ENCODE data around the gene MSL1.

MSL1 gene

DNA sequence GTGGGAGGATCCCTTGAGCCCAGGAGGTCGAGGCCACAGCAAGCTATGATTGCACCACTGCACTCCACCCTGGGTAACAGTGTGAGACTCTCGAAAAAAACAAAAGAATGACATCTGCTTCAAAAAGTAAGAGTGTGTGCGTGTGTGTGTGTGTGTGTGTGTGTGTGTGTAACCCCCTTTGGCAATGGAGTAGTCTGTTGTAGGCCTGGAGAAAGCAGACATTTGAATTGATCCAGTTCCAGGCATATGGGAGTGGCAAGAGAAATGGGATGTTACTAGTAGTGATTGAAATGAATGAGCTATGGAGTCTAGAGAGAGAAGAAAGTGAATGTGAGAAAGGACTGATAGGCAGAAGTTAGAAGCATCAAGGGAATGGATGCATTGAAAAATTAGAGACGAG, 28.5 kb downstream of the MSL1 start (continued):
- peak; percentile 39; the same call in 1 of the 2 replicates for TF ChIP-seq ZIC2 (tag by site-specific recombination; IDR thresholded peaks at IDR 0.05)
- TF ChIP-seq KLF9 (tag by site-specific recombination; IDR thresholded peaks at IDR 0.05; ENCODE audit: low read depth) = no peak

GRCh38 chr17:40151414-40151963, 29.7 kb downstream of the MSL1 start:
- ChIA-PET CTCF (interaction anchor here (0.8 to 3.2 kb wide), 6 partner anchors 10 to 124 kb away, joined by 3 to 15 read pairs (median 4); no protein-coding TSS in a partner anchor), POLR2A (interaction anchor here (1.1 to 2.5 kb wide), 3 partner anchors 11 to 39 kb away, joined by 4 to 17 read pairs (median 4); partner anchors contain the start of gene CASC3)

GRCh38 chr17:40153603-40154236, 31.9 kb downstream of the MSL1 start:
- CTCF ChIA-PET = interaction anchor here (0.7 to 3.2 kb wide), 4 partner anchors 41 to 191 kb away, joined by 3 to 15 read pairs (median 4); no protein-coding TSS in a partner anchor
- TF ChIP-seq ZNF510 (tag by site-specific recombination; IDR thresholded peaks at IDR 0.05; ENCODE audit: insufficient replicate concordance) (no peak), ZNF600 (tag by site-specific recombination; IDR thresholded peaks at IDR 0.05) (0 out of 2 replicates have a peak, but pooled peaks have one; percentile 11)
- Histone ChIP-seq H3K36me3 (ENCODE audit: control insufficient read depth in 2 of 2, insufficient read depth in 1 of 2, low read length in 2 of 2) (peaks cover 65 to 83% of the 10 kb centered on the region in 2 experiments), H3K9me3 (ENCODE audit: control insufficient read depth, insufficient read depth, low read depth, low read length) (no peaks in the 10 kb centered on the region), H3K27ac (ENCODE audit: extremely low read depth, low read depth, low read length) (no peak overlapping the region), H3K4me1 (ENCODE audit: control insufficient read depth, insufficient read depth, low read length) (no peaks in the 10 kb centered on the region), H3K4me3 (ENCODE audit: low read depth, low read length) (no peak overlapping the region)
- POLR2A ChIA-PET = interaction anchor here (2.5 kb wide), 1 partner anchor 14 kb away, joined by 17 read pairs; the partner anchor contains the start of gene CASC3

More at GRCh38 chr17:40151414-40151963, 29.7 kb downstream of the MSL1 start:
- Histone ChIP-seq H3K9me3 (ENCODE audit: control insufficient read depth, insufficient read depth, low read depth, low read length) (no peaks in the 10 kb centered on the region), H3K27ac (ENCODE audit: extremely low read depth, low read depth, low read length) (no peak overlapping the region), H3K4me3 (ENCODE audit: low read depth, low read length) (no peak overlapping the region), H3K4me1 (ENCODE audit: control insufficient read depth, insufficient read depth, low read length) (no peaks in the 10 kb centered on the region), H3K36me3 (ENCODE audit: control insufficient read depth in 2 of 2, insufficient read depth in 1 of 2, low read length in 2 of 2) (peaks cover 77 to 93% of the 10 kb centered on the region in 2 experiments)
- TF ChIP-seq ZNF664 (tag by site-specific recombination; IDR thresholded peaks at IDR 0.05) (0 out of 2 replicates have a peak, but pooled peaks have one; percentile 17), GLI2 (tag by site-specific recombination; IDR thresholded peaks at IDR 0.05; ENCODE audit: borderline replicate concordance, low read depth) (no peak)
- TF ChIP-seq, protein P1, sequence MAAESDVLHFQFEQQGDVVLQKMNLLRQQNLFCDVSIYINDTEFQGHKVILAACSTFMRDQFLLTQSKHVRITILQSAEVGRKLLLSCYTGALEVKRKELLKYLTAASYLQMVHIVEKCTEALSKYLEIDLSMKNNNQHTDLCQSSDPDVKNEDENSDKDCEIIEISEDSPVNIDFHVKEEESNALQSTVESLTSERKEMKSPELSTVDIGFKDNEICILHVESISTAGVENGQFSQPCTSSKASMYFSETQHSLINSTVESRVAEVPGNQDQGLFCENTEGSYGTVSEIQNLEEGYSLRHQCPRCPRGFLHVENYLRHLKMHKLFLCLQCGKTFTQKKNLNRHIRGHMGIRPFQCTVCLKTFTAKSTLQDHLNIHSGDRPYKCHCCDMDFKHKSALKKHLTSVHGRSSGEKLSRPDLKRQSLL (tag by site-specific recombination; IDR thresholded peaks at IDR 0.05) = no peak

DNA sequence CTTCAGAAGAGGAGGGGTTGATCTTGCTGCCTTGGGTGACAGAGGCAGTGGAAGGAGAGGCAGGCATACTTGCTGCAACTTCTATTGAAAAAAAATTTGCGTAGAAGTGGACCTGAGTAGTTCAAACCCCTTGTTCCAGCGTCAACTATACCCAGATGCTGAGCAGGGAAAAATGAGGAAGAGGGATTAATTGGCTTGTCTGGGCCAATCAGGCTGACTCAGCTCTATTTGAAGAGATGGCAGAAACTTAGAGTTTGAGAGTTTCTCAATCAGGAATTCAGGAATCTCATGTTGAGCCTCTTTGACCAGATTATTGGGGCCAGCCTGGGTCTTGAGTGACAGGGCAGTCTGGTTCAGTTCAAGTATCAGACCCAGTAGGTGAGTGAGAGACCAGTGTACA, 36.2 kb downstream of the MSL1 start:
- POLR2A ChIA-PET = interaction anchor here (0.6 to 1.6 kb wide), 3 partner anchors 44 to 82 kb away, joined by 3 to 7 read pairs (median 6); no protein-coding TSS in a partner anchor
- CTCF ChIA-PET = interaction anchor here (1.3 to 6.0 kb wide), 4 partner anchors 11 to 123 kb away, joined by 4 to 61 read pairs (median 7); no protein-coding TSS in a partner anchor
- TF ChIP-seq ZNF747 (tag by site-specific recombination; IDR thresholded peaks at IDR 0.05) (no peak), ZNF19 (tag by site-specific recombination; IDR thresholded peaks at IDR 0.05; ENCODE audit: low read depth) (no peak), YY2 (tag by site-specific recombination; IDR thresholded peaks at IDR 0.05) (no peak), ZNF791 (tag by site-specific recombination; IDR thresholded peaks at IDR 0.05) (no peak), ZNF37A (tag by site-specific recombination; IDR thresholded peaks at IDR 0.05) (no peak), ZBTB48 (tag by site-specific recombination; IDR thresholded peaks at IDR 0.05) (no peak), ZNF621 (tag by site-specific recombination; IDR thresholded peaks at IDR 0.05) (no peak), ZNF449 (tag by site-specific recombination; IDR thresholded peaks at IDR 0.05) (no peak), ZBTB11 (tag by site-specific recombination; conservative IDR thresholded peaks at IDR 0.05; ENCODE audit: low read depth) (no peak), ZBTB17 (tag by site-specific recombination; IDR thresholded peaks at IDR 0.05) (no peak), ZNF658 (tag by site-specific recombination; IDR thresholded peaks at IDR 0.05) (no peak), ZNF140 (tag by site-specific recombination; IDR thresholded peaks at IDR 0.05) (no peak)
- TF ChIP-seq, protein P2, sequence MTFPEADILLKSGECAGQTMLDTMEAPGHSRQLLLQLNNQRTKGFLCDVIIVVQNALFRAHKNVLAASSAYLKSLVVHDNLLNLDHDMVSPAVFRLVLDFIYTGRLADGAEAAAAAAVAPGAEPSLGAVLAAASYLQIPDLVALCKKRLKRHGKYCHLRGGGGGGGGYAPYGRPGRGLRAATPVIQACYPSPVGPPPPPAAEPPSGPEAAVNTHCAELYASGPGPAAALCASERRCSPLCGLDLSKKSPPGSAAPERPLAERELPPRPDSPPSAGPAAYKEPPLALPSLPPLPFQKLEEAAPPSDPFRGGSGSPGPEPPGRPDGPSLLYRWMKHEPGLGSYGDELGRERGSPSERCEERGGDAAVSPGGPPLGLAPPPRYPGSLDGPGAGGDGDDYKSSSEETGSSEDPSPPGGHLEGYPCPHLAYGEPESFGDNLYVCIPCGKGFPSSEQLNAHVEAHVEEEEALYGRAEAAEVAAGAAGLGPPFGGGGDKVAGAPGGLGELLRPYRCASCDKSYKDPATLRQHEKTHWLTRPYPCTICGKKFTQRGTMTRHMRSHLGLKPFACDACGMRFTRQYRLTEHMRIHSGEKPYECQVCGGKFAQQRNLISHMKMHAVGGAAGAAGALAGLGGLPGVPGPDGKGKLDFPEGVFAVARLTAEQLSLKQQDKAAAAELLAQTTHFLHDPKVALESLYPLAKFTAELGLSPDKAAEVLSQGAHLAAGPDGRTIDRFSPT (tag by site-specific recombination; IDR thresholded peaks at IDR 0.05) = no peak

More for the DNA sequence above, 36.2 kb downstream of the MSL1 start:
- no peak overlapping the region for H3K27ac ChIP-seq (ENCODE audit: extremely low read depth, low read depth, low read length)
- peaks cover 68 to 74% of the 10 kb centered on the region in 2 experiments for H3K36me3 ChIP-seq (ENCODE audit: control insufficient read depth in 2 of 2, insufficient read depth in 1 of 2, low read length in 2 of 2)
- H3K4me1 ChIP-seq (ENCODE audit: control insufficient read depth, insufficient read depth, low read length) = no peaks in the 10 kb centered on the region
- no peak overlapping the region for H3K4me3 ChIP-seq (ENCODE audit: low read depth, low read length)
- no peaks in the 10 kb centered on the region for H3K9me3 ChIP-seq (ENCODE audit: control insufficient read depth, insufficient read depth, low read depth, low read length)

Measured in HEK293 (cell line).